H9 (cell line): ENCODE measurements around the gene GALR3. TPM values are rescaled to one million over a fixed set of nuclear protein-coding genes. Genes with fewer than 3 reads are reported as not detected.

Source experiments
- DNase-seq: peaks from one replicate; pipeline ENCODE4 v3.0.0-alpha.2; 2017
- H2AFZ ChIP-seq: one replicate; pipeline ENCODE4 v1.6.1; 2013; ENCODE audit warnings: mild to moderate bottlenecking, low read length, control low read depth, moderate library complexity
- H2AK5ac ChIP-seq: 2 replicates; pipeline ENCODE4 v1.6.1; 2013; ENCODE audit warnings: low read length, control low read depth, mixed read lengths; ENCODE audit not compliant: insufficient read length
- H2BK120ac ChIP-seq: one replicate; pipeline ENCODE4 v1.6.1; 2013; ENCODE audit warnings: low read depth, mild to moderate bottlenecking, low read length, control low read depth, inconsistent platforms; ENCODE audit not compliant: poor library complexity, severe bottlenecking
- H2BK12ac ChIP-seq: 2 replicates; pipeline ENCODE4 v1.6.1; 2013; ENCODE audit warnings: low read length, control low read depth, mixed read lengths, low read depth; ENCODE audit not compliant: insufficient read length
- H2BK15ac ChIP-seq: 2 replicates; pipeline ENCODE4 v1.6.1; 2013; ENCODE audit warnings: low read depth, low read length, control low read depth
- H2BK20ac ChIP-seq: one replicate; pipeline ENCODE4 v1.6.1; 2013; ENCODE audit warnings: low read depth, mild to moderate bottlenecking, low read length, control low read depth, inconsistent platforms; ENCODE audit not compliant: poor library complexity, severe bottlenecking
- H2BK5ac ChIP-seq: 2 replicates; pipeline ENCODE4 v1.6.1; 2013; ENCODE audit warnings: low read length, control low read depth, mixed read lengths; ENCODE audit not compliant: insufficient read length
- H3K14ac ChIP-seq: 2 replicates; pipeline ENCODE4 v1.6.1; 2013; ENCODE audit warnings: low read length, control low read depth; ENCODE audit not compliant: insufficient read depth
- H3K18ac ChIP-seq: 2 replicates; pipeline ENCODE4 v1.6.1; 2013; ENCODE audit warnings: low read depth, mild to moderate bottlenecking, mixed read lengths, low read length, control low read depth; ENCODE audit not compliant: insufficient read length
- H3K23ac ChIP-seq: 2 replicates; pipeline ENCODE4 v1.6.1; 2013; ENCODE audit warnings: low read length, control low read depth, mixed read lengths, low read depth; ENCODE audit not compliant: insufficient read length
- H3K23me2 ChIP-seq: 2 replicates; pipeline ENCODE4 v1.6.1; 2013; ENCODE audit warnings: low read depth, mild to moderate bottlenecking, mixed read lengths, low read length, control low read depth; ENCODE audit not compliant: insufficient read length, poor library complexity, severe bottlenecking
- H3K27ac ChIP-seq: 2 replicates; pipeline ENCODE4 v1.5.1; 2013; ENCODE audit warnings: low read length, control low read depth, mixed read lengths, low read depth; ENCODE audit not compliant: insufficient read length
- H3K27me3 ChIP-seq: 2 replicates; pipeline ENCODE4 v1.6.1; 2013; ENCODE audit warnings: low read length, control low read depth, inconsistent platforms; ENCODE audit not compliant: insufficient read depth
- H3K4ac ChIP-seq: 2 replicates; pipeline ENCODE4 v1.6.1; 2013; ENCODE audit warnings: low read depth, mild to moderate bottlenecking, control low read depth, inconsistent platforms, low read length, moderate library complexity
- H3K4me1 ChIP-seq: 2 replicates; pipeline ENCODE4 v1.6.1; 2013; ENCODE audit warnings: low read length, control low read depth, inconsistent platforms; ENCODE audit not compliant: insufficient read depth
- H3K4me2 ChIP-seq: 2 replicates; pipeline ENCODE4 v1.6.1; 2013; ENCODE audit warnings: low read length, control low read depth, mixed read lengths; ENCODE audit not compliant: insufficient read length, insufficient read depth
- H3K56ac ChIP-seq: 2 replicates; pipeline ENCODE4 v1.6.1; 2013; ENCODE audit warnings: low read depth, mild to moderate bottlenecking, mixed read lengths, low read length, control low read depth; ENCODE audit not compliant: insufficient read length
- H3K79me1 ChIP-seq: 2 replicates; pipeline ENCODE4 v1.6.1; 2013; ENCODE audit warnings: low read depth, mild to moderate bottlenecking, moderate library complexity, low read length, control low read depth, inconsistent platforms; ENCODE audit not compliant: insufficient read depth, poor library complexity, severe bottlenecking
- H3K79me2 ChIP-seq: 2 replicates; pipeline ENCODE4 v1.6.1; 2013; ENCODE audit warnings: low read length, control low read depth, inconsistent platforms; ENCODE audit not compliant: insufficient read depth
- H3K9ac ChIP-seq: 2 replicates; pipeline ENCODE4 v1.6.1; 2013; ENCODE audit warnings: low read length, control low read depth, mixed read lengths; ENCODE audit not compliant: insufficient read length; ENCODE audit errors: extremely low read depth
- H3K9me3 ChIP-seq: one replicate; pipeline ENCODE4 v1.6.1; 2013; ENCODE audit warnings: low read depth, low read length, inconsistent platforms; ENCODE audit not compliant: control insufficient read depth
- H3T11ph ChIP-seq: one replicate; pipeline ENCODE4 v1.6.1; 2013; ENCODE audit warnings: mild to moderate bottlenecking, low read length, control low read depth, inconsistent platforms
- H4K20me1 ChIP-seq: one replicate; pipeline ENCODE4 v1.6.1; 2013; ENCODE audit not compliant: control insufficient read depth, insufficient read length, insufficient read depth
- H4K5ac ChIP-seq: 2 replicates; pipeline ENCODE4 v1.6.1; 2013; ENCODE audit warnings: low read depth, mild to moderate bottlenecking, mixed read lengths, low read length, control low read depth; ENCODE audit not compliant: insufficient read length
- H4K8ac ChIP-seq: replicated peaks from 2 replicates; pipeline ENCODE4 v1.6.1; 2013; ENCODE audit warnings: low read length, control low read depth, mixed read lengths, low read depth; ENCODE audit not compliant: insufficient read length
- H4K91ac ChIP-seq: 2 replicates; pipeline ENCODE4 v1.6.1; 2013; ENCODE audit warnings: low read depth, mild to moderate bottlenecking, moderate library complexity, mixed read lengths, low read length, control low read depth; ENCODE audit not compliant: insufficient read length
- H3K27ac Mint-ChIP-seq, 3 experiments: 2 replicates in 2 of 3; 3 replicates in 1 of 3; pipeline ENCODE4 v1.8.0; 2020 to 2021; ENCODE audit warnings: mixed read lengths in 3 of 3, mild to moderate bottlenecking in 1 of 3, moderate library complexity in 1 of 3
- H3K27me3 Mint-ChIP-seq: 2 replicates; pipeline ENCODE4 v1.8.0; 2021; ENCODE audit warnings: low read depth, mild to moderate bottlenecking, moderate library complexity, mixed read lengths
- H3K36me3 Mint-ChIP-seq, 3 experiments: 2 replicates in 2 of 3; 3 replicates in 1 of 3; pipeline ENCODE4 v1.8.0; 2020 to 2021; ENCODE audit warnings: low read depth in 3 of 3, mixed read lengths in 3 of 3; ENCODE audit not compliant: insufficient read depth in 1 of 3
- H3K4me1 Mint-ChIP-seq, 2 experiments: 2 replicates each; pipeline ENCODE4 v1.8.0; 2020; ENCODE audit warnings: mixed read lengths in 2 of 2
- H3K4me3 Mint-ChIP-seq, 2 experiments: 2 replicates in 1 of 2; 3 replicates in 1 of 2; pipeline ENCODE4 v1.8.0; 2020 to 2021; ENCODE audit warnings: mild to moderate bottlenecking in 2 of 2, mixed read lengths in 2 of 2, moderate library complexity in 1 of 2
- H3K9me3 Mint-ChIP-seq, 2 experiments: 2 replicates in 1 of 2; 3 replicates in 1 of 2; pipeline ENCODE4 v1.8.0; 2020; ENCODE audit warnings: mild to moderate bottlenecking in 2 of 2, mixed read lengths in 2 of 2, moderate library complexity in 1 of 2
- CTCF ChIP-seq: fragments of 200-600 bp; sonication (generic); conservative IDR thresholded peaks from 3 replicates; pipeline ENCODE4 v1.8.0; 2021; ENCODE audit warnings: antibody characterized with exemption, mild to moderate bottlenecking
- WGBS: extraction: QIAGEN DNeasy Blood & Tissue Kit; methylation state at CpG from one replicate; pipeline ENCODE4 v1.1.7; 2013; ENCODE audit warnings: missing lambda C conversion rate, low lambda C conversion rate, mixed read lengths; ENCODE audit not compliant: insufficient read length; ENCODE audit errors: extremely low coverage; 5-methylcytosine and 5-hydroxymethylcytosine counted together
- total RNA-seq: library from RNA; stranded (reverse); gene quantifications from 2 replicates; pipeline ENCODE4 v1.2.1, GENCODE V29; 2021

GALR3 gene
- total RNA-seq, 1 experiment from 2014 or later: 0.59 TPM

GRCh38 chr22:37803639-37804351 lies 19.4 kb upstream of the GALR3 start:
- Histone ChIP-seq H3K23me2 (peaks cover 54% of the 10 kb centered on the region), H3K4me1 (no peaks in the 10 kb centered on the region; the same call in 1 of the 2 replicates), H2BK5ac (no peak overlapping the region), H4K20me1 (no peaks in the 10 kb centered on the region), H2BK12ac (peak overlapping the region; percentile 36), H3K56ac (no peak overlapping the region), H2AK5ac (no peak overlapping the region), H2BK120ac (peak overlapping the region; percentile 97), H3K27ac (no peak overlapping the region), H3K23ac (no peak overlapping the region), H2BK15ac (no peak overlapping the region), H3K9me3 (no peaks in the 10 kb centered on the region), H3K4ac (peak overlapping the region; percentile 95), H2AFZ (no peak overlapping the region), H3K14ac (peak overlapping the region; percentile 93), H3K79me2 (no peaks in the 10 kb centered on the region), H2BK20ac (peak overlapping the region; percentile 98), H4K5ac (no peak overlapping the region), H3K79me1 (no peaks in the 10 kb centered on the region), H3K4me2 (peak overlapping the region; percentile 87), H3T11ph (no peak overlapping the region), H3K9ac (peak overlapping the region; percentile 38), H3K18ac (peak overlapping the region; percentile 67), H4K8ac (no peak overlapping the region), H3K27me3 (peaks cover 13% of the 10 kb centered on the region; the same call in 1 of the 2 replicates), H4K91ac (peak overlapping the region; percentile 97)
- no CpG with 5 or more reads among the region's 34 CpGs for WGBS
- Mint-ChIP-seq H3K27me3 (peaks cover 67% of the 10 kb centered on the region), H3K4me3 (peak overlapping the region; percentile 66 to 89), H3K4me1 (peaks cover 35 to 38% of the 10 kb centered on the region in 2 experiments), H3K27ac (peak overlapping the region in 2 of 3 experiments; percentile 82 to 86; a peak in 3 of 7 replicates), H3K9me3 (peaks cover 0 to 4% of the 10 kb centered on the region in 2 experiments; a peak in 3 of 5 replicates), H3K36me3 (no peaks in the 10 kb centered on the region; a peak in 1 of 7 replicates)
- DNase-seq: no peak
- no peak for TF ChIP-seq CTCF
